Measurements from ENCODE around the gene SLC2A6. TPM values are rescaled to one million over a fixed set of nuclear protein-coding genes. Genes with fewer than 3 reads are reported as not detected.

SLC2A6 gene
- total and polyA plus RNA-seq, 2 of the 8 experiments (the other 6 are each of a cell fraction or from before 2014, with no cell fraction given) = 16.6 to 17.8 TPM

DNA sequence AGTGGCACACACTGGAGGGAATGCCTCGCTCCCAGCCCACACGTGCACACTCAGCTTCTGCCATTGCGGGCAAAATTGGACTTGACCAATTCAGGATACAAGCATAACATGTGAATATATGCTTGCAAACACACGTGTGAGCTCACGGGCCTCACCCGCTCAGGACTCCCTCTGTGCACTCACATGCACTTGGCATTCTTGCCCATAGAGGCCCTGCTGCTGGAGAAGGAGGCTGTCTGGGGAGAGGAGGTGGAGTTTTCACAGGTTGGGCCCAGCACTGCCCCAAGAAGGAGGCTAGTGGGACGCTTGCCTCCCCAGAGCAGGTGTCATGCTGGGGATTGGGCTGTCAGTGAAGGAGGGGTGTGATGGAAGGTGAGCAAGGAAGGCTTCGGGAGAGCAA is 44.2 kb upstream of the SLC2A6 start:
- Histone ChIP-seq H3K27me3 (replicated peaks in 1 of 4; ENCODE audit: control insufficient read depth in 3 of 4, extremely low read depth in 1 of 4, insufficient read depth in 3 of 4, low read length in 3 of 4) (peaks cover 0 to 5% (median 0%) of the 10 kb centered on the region in 4 experiments; a peak in 3 of 7 replicates), H2BK5ac (ENCODE audit: low read depth, low read length) (0 out of 2 replicates have a peak overlapping the region, but pooled peaks have one; percentile 7), H3K79me2 (ENCODE audit: control insufficient read depth in 1 of 2, insufficient read depth in 2 of 2, low read length in 2 of 2) (no peaks in the 10 kb centered on the region), H3K79me1 (ENCODE audit: low read depth, low read length) (no peaks in the 10 kb centered on the region), H3K14ac (ENCODE audit: insufficient read length) (no peak overlapping the region), H2BK20ac (ENCODE audit: low read length) (no peak overlapping the region), H3K27ac (ENCODE audit: low read depth, low read length) (no peak overlapping the region), H4K8ac (ENCODE audit: extremely low read depth, insufficient read depth, low read length) (no peak overlapping the region), H4K20me1 (replicated peaks in 1 of 2; ENCODE audit: control insufficient read depth in 1 of 2, insufficient read depth in 2 of 2, low read length in 2 of 2) (no peaks in the 10 kb centered on the region), H3K9me3 (ENCODE audit: insufficient read depth in 2 of 2, low read depth in 1 of 2, low read length in 1 of 2) (no peaks in the 10 kb centered on the region), H3K4ac (replicated peaks; ENCODE audit: insufficient read length, low read depth, low read length) (no peak overlapping the region), H3K36me3 (ENCODE audit: control insufficient read depth in 2 of 4, insufficient read depth in 4 of 4, low read length in 3 of 4) (no peaks in the 10 kb centered on the region), H3K9ac (replicated peaks in 1 of 4; ENCODE audit: extremely low read depth in 1 of 4, low read depth in 3 of 4, low read length in 3 of 4) (no peak overlapping the region), H3K18ac (ENCODE audit: extremely low read depth, low read length) (no peak overlapping the region), H3K56ac (replicated peaks; ENCODE audit: insufficient read length, low read depth, low read length) (no peak overlapping the region), H3K23me2 (ENCODE audit: low read depth, low read length) (no peaks in the 10 kb centered on the region; the same call in 1 of the 2 replicates), H4K5ac (ENCODE audit: insufficient read length, low read depth, low read length) (no peak overlapping the region), H2AFZ (ENCODE audit: low read length) (no peak overlapping the region), H3K4me1 (replicated peaks in 1 of 4; ENCODE audit: control insufficient read depth in 3 of 4, insufficient read depth in 4 of 4, low read length in 3 of 4) (peaks cover 4 to 22% (median 21%) of the 10 kb centered on the region in 4 experiments), H2BK120ac (replicated peaks; ENCODE audit: low read depth, low read length) (no peak overlapping the region), H3K4me2 (ENCODE audit: insufficient read depth in 1 of 2, low read depth in 2 of 2, low read length in 2 of 2) (no peak overlapping the region), H3K23ac (ENCODE audit: insufficient read length) (no peak overlapping the region), H4K91ac (replicated peaks; ENCODE audit: insufficient read length, low read length) (no peak overlapping the region), H3K4me3 (ENCODE audit: extremely low read depth in 1 of 4, insufficient read depth in 2 of 4, low read depth in 3 of 4, low read length in 4 of 4) (no peak overlapping the region), H2AK5ac (ENCODE audit: low read depth, low read length) (no peak overlapping the region), H2BK12ac (ENCODE audit: low read depth, low read length) (no peak overlapping the region), H2BK15ac (ENCODE audit: low read length) (no peak overlapping the region)
- DNase-seq (ENCODE audit: low read depth in 1 of 2, low spot score in 2 of 2) = no peak
- 86% methylated on average over 8 of the region's 8 CpGs; no CpG with 5 or more reads in 1 of the 2 experiments for WGBS, 2 experiments (ENCODE audit: extremely low coverage in 1 of 2, insufficient coverage in 1 of 2, insufficient read length in 1 of 2, insufficient replicate concordance in 2 of 2, low coverage in 1 of 2, low lambda C conversion rate in 2 of 2, missing lambda C conversion rate in 1 of 2)
- no peak for TF ChIP-seq KDM4A (IDR thresholded peaks at IDR 0.05; ENCODE audit: low read depth, low read length, severe bottlenecking)
- TF ChIP-seq CBX8 (IDR thresholded peaks at IDR 0.05; ENCODE audit: borderline replicate concordance, low read depth, low read length) = no peak
- TF ChIP-seq TEAD4 (IDR thresholded peaks at IDR 0.05; ENCODE audit: low read depth, low read length) = peak; percentile 37; the same call in 1 of the 2 replicates
- TF ChIP-seq, protein P1, sequence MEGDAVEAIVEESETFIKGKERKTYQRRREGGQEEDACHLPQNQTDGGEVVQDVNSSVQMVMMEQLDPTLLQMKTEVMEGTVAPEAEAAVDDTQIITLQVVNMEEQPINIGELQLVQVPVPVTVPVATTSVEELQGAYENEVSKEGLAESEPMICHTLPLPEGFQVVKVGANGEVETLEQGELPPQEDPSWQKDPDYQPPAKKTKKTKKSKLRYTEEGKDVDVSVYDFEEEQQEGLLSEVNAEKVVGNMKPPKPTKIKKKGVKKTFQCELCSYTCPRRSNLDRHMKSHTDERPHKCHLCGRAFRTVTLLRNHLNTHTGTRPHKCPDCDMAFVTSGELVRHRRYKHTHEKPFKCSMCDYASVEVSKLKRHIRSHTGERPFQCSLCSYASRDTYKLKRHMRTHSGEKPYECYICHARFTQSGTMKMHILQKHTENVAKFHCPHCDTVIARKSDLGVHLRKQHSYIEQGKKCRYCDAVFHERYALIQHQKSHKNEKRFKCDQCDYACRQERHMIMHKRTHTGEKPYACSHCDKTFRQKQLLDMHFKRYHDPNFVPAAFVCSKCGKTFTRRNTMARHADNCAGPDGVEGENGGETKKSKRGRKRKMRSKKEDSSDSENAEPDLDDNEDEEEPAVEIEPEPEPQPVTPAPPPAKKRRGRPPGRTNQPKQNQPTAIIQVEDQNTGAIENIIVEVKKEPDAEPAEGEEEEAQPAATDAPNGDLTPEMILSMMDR (IDR thresholded peaks at IDR 0.05; ENCODE audit: control extremely low read depth in 1 of 3, insufficient read depth in 1 of 3, low read depth in 1 of 3, low read length in 3 of 3) = peak in 1 of 3 experiments; percentile 1; a peak in 1 of 4 replicates
- no peak for TF ChIP-seq SAP30 (IDR thresholded peaks at IDR 0.05; ENCODE audit: insufficient read depth, insufficient replicate concordance, low read length)
- FAIRE-seq = no peak
- ChIA-PET POLR2A (ENCODE audit: partially characterized antibody) (interaction anchor here (1.6 kb wide), 1 partner anchor 9 kb away, joined by 5 read pairs; no protein-coding TSS in a partner anchor), CTCF (ENCODE audit: partially characterized antibody) (interaction anchor here (0.9 to 2.1 kb wide), 4 partner anchors 9 to 82 kb away, joined by 3 to 7 read pairs (median 4); no protein-coding TSS in a partner anchor)
